K562 (cell line): ENCODE measurements around the gene CD46. TPM values are rescaled to one million over a fixed set of nuclear protein-coding genes. Genes with fewer than 3 reads are reported as not detected.
A peak's percentile ranks its signal among the peaks of the same experiment; 100 is the strongest.

Source experiments
- CCAR2 ChIP-seq: fragments of 200-400 bp; formaldehyde crosslinking; IDR thresholded peaks from 2 replicates; pipeline ENCODE4 v1.6.1; 2017; ENCODE audit warnings: mild to moderate bottlenecking, low read depth, low read length
- CSDE1 ChIP-seq, 2 experiments: fragments of 450-650 bp; IDR thresholded peaks; 2 replicates each; pipeline ENCODE4 v1.6.1; 2016; ENCODE audit warnings: mild to moderate bottlenecking in 1 of 2
- GATAD2B ChIP-seq: fragments of 450-650 bp; IDR thresholded peaks from 2 replicates; pipeline ENCODE4 v1.6.1; 2017; ENCODE audit warnings: mild to moderate bottlenecking, borderline replicate concordance
- HNRNPK ChIP-seq: fragments of 200-400 bp; formaldehyde crosslinking; IDR thresholded peaks from one replicate; pipeline ENCODE4 v1.6.1; 2018; ENCODE audit warnings: mild to moderate bottlenecking, low read depth, low read length; ENCODE audit not compliant: poor library complexity, severe bottlenecking
- IRF2 ChIP-seq: sonication (generic); formaldehyde crosslinking; IDR thresholded peaks from 2 replicates; pipeline ENCODE4 v1.8.1; 2022; ENCODE audit warnings: mild to moderate bottlenecking, missing genetic modification reagents
- NCOA1 ChIP-seq: fragments of 450-650 bp; IDR thresholded peaks from 2 replicates; pipeline ENCODE4 v1.6.1; 2016; ENCODE audit warnings: low read depth
- PURB ChIP-seq: sonication (generic); formaldehyde crosslinking; IDR thresholded peaks from 2 replicates; pipeline ENCODE4 v1.9.0; 2021; ENCODE audit warnings: low read depth, mild to moderate bottlenecking, missing genetic modification reagents
- ZC3H4 ChIP-seq: sonication (generic); formaldehyde crosslinking; IDR thresholded peaks from 2 replicates; pipeline ENCODE4 v1.9.0; 2021; ENCODE audit warnings: missing genetic modification reagents, borderline replicate concordance
- ZKSCAN3 ChIP-seq: fragments of 250-450 bp; sonication (Bioruptor Pico); IDR thresholded peaks from 2 replicates; pipeline ENCODE4 v1.4.0; 2020
- ZNF707 ChIP-seq: fragments of 250-450 bp; sonication (Bioruptor Pico); conservative IDR thresholded peaks from 2 replicates; pipeline ENCODE4 v1.8.0; 2022; ENCODE audit warnings: inconsistent platforms, mild to moderate bottlenecking, moderate library complexity
- polyA plus RNA-seq, 8 experiments: library from polyadenylated mRNA; depleted of rRNA in 4 of 8; stranded (reverse) in 5 of 8; unstranded in 3 of 8; fragments of >200 nt; fragmentation: Nextera tagmentation in 2 of 8; fragmentation: Illumina TruSeq in 1 of 8; extraction: Ambion mirVana in 2 of 8; extraction: Trizol in 1 of 8; gene quantifications; 2 replicates each; pipeline versions ENCODE4 v1.2.1 to v1.2.3, GENCODE V29; 2011 to 2014; ENCODE audit warnings: inconsistent platforms in 1 of 8, missing spikeins in 1 of 8
- total RNA-seq, 7 experiments: library from RNA; depleted of rRNA in 6 of 7; stranded (reverse); fragments of >200 nt in 6 of 7; fragmentation: Illumina TruSeq in 2 of 7; extraction: Trizol in 2 of 7; gene quantifications; 2 replicates each; pipeline versions ENCODE4 v1.2.1 to v1.2.3, GENCODE V29; 2011 to 2021; ENCODE audit warnings: low replicate concordance in 1 of 7
- TF ChIP-seq, protein P1 (sequence below), 2 experiments: fragments of 450-650 bp in 1 of 2; sonication (generic) in 1 of 2; formaldehyde crosslinking in 1 of 2; IDR thresholded peaks; 2 replicates each; pipeline versions ENCODE4 v1.7.1 to v1.9.0; 2016 to 2022; ENCODE audit warnings: inconsistent platforms in 1 of 2, mild to moderate bottlenecking in 1 of 2, missing genetic modification reagents in 1 of 2
- TF ChIP-seq, protein P2 (sequence below): fragments of 200-800 bp; sonication (Bioruptor generic); IDR thresholded peaks from 2 replicates; pipeline ENCODE4 v1.6.1; 2016; ENCODE audit warnings: missing genetic modification characterization, missing compliant biosample characterization

CD46 gene
- total and polyA plus RNA-seq, 9 of the 15 experiments (the other 6 are each of a cell fraction or from before 2014, with no cell fraction given): 87.9 to 374 (median 156) TPM

DNA sequence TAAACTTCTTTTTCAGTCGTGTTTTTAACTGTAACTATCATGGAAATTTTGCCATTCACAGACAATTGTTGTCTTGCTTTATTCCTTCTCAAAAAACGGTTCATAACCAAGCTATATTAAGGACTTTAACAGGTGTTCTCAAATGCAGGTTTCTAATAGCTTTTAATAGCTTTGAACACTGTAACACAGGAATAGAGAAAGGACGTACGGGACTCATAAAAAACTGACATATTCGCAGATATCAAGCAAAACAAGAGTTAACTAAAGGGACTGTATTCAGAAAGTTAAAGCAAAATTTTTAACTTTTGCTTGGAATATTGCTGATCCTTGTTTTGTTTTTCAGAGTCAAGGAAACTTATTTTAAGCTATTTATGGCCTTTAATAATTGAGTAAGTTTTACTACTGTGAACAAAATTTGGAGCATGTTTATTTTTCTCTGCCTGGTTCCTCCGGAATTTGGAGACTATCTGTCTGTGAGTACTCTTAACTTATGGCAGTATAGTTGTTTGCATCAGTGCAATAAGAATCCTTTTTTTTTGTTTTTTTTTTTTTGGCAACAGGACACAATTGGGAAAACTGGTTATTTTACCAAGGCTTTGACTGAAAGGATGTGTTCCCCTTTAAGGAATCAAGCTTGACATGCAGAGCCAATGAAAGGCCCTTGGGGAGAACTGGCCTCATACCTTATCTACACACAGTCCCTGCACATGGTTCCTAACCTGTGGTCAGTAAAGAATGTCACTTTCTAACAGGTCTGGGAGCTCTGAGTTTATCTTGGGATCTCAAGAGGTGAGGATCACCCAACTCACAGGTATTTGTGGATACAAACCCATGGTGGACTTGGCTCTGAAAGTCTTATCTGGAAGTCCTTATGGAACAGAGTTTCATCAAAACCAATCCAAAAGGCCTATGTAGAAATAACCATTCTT, 5.8 kb upstream of the CD46 start (continued):
- TF ChIP-seq, protein P1, sequence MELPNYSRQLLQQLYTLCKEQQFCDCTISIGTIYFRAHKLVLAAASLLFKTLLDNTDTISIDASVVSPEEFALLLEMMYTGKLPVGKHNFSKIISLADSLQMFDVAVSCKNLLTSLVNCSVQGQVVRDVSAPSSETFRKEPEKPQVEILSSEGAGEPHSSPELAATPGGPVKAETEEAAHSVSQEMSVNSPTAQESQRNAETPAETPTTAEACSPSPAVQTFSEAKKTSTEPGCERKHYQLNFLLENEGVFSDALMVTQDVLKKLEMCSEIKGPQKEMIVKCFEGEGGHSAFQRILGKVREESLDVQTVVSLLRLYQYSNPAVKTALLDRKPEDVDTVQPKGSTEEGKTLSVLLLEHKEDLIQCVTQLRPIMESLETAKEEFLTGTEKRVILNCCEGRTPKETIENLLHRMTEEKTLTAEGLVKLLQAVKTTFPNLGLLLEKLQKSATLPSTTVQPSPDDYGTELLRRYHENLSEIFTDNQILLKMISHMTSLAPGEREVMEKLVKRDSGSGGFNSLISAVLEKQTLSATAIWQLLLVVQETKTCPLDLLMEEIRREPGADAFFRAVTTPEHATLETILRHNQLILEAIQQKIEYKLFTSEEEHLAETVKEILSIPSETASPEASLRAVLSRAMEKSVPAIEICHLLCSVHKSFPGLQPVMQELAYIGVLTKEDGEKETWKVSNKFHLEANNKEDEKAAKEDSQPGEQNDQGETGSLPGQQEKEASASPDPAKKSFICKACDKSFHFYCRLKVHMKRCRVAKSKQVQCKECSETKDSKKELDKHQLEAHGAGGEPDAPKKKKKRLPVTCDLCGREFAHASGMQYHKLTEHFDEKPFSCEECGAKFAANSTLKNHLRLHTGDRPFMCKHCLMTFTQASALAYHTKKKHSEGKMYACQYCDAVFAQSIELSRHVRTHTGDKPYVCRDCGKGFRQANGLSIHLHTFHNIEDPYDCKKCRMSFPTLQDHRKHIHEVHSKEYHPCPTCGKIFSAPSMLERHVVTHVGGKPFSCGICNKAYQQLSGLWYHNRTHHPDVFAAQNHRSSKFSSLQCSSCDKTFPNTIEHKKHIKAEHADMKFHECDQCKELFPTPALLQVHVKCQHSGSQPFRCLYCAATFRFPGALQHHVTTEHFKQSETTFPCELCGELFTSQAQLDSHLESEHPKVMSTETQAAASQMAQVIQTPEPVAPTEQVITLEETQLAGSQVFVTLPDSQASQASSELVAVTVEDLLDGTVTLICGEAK (IDR thresholded peaks at IDR 0.05): peak; percentile 55; the same call in 1 of the 2 replicates
- TF ChIP-seq, protein P1 (CRISPR knock-in tag; IDR thresholded peaks at IDR 0.05): no peak
- TF ChIP-seq NCOA1 (no peak; the same call in 1 of the 2 replicates), HNRNPK (no peak), GATAD2B (peak; percentile 29; the same call in 1 of the 2 replicates), ZC3H4 (no peak), IRF2 (CRISPR knock-in tag) (no peak), PURB (CRISPR knock-in tag) (no peak), CSDE1 (IDR thresholded peaks at IDR 0.05) (no peak), CCAR2 (no peak), ZNF707 (no peak), ZKSCAN3 (CRISPR knock-in tag) (no peak)
- TF ChIP-seq, protein P2, sequence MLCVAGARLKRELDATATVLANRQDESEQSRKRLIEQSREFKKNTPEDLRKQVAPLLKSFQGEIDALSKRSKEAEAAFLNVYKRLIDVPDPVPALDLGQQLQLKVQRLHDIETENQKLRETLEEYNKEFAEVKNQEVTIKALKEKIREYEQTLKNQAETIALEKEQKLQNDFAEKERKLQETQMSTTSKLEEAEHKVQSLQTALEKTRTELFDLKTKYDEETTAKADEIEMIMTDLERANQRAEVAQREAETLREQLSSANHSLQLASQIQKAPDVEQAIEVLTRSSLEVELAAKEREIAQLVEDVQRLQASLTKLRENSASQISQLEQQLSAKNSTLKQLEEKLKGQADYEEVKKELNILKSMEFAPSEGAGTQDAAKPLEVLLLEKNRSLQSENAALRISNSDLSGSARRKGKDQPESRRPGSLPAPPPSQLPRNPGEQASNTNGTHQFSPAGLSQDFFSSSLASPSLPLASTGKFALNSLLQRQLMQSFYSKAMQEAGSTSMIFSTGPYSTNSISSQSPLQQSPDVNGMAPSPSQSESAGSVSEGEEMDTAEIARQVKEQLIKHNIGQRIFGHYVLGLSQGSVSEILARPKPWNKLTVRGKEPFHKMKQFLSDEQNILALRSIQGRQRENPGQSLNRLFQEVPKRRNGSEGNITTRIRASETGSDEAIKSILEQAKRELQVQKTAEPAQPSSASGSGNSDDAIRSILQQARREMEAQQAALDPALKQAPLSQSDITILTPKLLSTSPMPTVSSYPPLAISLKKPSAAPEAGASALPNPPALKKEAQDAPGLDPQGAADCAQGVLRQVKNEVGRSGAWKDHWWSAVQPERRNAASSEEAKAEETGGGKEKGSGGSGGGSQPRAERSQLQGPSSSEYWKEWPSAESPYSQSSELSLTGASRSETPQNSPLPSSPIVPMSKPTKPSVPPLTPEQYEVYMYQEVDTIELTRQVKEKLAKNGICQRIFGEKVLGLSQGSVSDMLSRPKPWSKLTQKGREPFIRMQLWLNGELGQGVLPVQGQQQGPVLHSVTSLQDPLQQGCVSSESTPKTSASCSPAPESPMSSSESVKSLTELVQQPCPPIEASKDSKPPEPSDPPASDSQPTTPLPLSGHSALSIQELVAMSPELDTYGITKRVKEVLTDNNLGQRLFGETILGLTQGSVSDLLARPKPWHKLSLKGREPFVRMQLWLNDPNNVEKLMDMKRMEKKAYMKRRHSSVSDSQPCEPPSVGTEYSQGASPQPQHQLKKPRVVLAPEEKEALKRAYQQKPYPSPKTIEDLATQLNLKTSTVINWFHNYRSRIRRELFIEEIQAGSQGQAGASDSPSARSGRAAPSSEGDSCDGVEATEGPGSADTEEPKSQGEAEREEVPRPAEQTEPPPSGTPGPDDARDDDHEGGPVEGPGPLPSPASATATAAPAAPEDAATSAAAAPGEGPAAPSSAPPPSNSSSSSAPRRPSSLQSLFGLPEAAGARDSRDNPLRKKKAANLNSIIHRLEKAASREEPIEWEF (CRISPR knock-in tag): no peak
